Measurements from ENCODE around the gene DACH1. TPM values are rescaled to one million over a fixed set of nuclear protein-coding genes. Genes with fewer than 3 reads are reported as not detected.

DACH1 gene
- polyA plus RNA-seq, 3 donors, result 0.03 to 0.69 (median 0.26) TPM

DNA sequence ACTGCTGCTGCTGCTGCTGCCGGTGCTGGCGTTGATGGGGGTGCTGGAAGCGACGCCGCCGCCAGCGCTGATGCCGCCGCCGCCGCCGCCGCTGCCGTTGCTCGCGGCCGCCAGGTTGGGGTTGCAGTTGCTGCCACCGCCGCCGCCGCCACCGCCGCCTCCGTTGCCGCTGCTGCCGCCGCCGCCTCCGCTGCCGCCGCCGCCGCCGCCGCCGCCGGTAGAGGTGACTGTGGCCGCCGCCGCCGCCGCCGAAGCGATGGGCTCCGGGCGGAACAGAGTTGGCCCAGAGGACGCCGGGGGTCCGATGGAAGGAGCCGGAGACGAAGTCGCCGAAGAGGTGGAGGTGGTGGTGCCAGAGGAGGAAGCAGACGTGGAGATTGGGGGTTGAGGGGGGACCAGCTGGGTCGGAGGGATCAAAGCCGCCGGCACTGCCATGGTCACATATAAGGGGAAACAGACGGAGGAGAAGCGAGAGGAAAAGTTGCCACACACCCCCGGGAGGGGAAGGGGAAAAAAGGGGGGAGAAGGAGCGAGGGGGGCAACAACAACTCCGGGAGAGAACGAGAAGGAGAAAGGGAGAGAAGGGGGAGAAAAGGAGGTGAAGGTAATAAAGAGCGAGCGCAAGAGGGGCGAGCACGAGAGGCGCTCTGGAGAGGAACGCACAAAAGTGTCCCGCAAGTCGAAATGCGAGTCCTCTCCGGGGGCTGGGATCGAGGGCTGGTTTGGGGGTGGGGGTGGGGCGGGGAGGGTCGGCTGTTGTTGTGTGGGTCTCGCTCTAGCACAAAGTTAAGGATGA, 471 bp downstream of the DACH1 start:
- Mint-ChIP-seq H3K4me3 (peak overlapping the region; percentile 100), H3K27me3 (ENCODE audit: low read depth in 3 of 3) (peaks cover 12 to 23% (median 23%) of the 10 kb centered on the region in 3 donors), H3K27ac (peak overlapping the region; percentile 65 to 92 (median 85)), H3K9me3 (peaks cover 0 to 2% (median 0%) of the 10 kb centered on the region in 7 donors), H3K36me3 (peaks cover 0 to 2% of the 10 kb centered on the region in 2 donors), H3K4me1 (peaks cover 42% of the 10 kb centered on the region)
- H4K20me1 ChIP-seq (ENCODE audit: insufficient read depth, low read length), result no peaks in the 10 kb centered on the region
- WGBS (ENCODE audit: insufficient coverage), result under 1% methylated on average over 70 of the region's 77 CpGs
- intact Hi-C loops (cut with micrococcal nuclease), result loop anchor here in 1 of 2 donors (10.0 kb wide), 1 partner anchor 572 kb away; no protein-coding TSS in a partner anchor
- H2AFZ ChIP-seq (ENCODE audit: insufficient read depth, low read depth, low read length, poor library complexity, severe bottlenecking), result peak overlapping the region; percentile 96
- no peaks in the 10 kb centered on the region for H3K36me3 ChIP-seq (replicated peaks in 1 of 2; ENCODE audit: control insufficient read depth in 1 of 2, insufficient read depth in 2 of 2, low read length in 2 of 2)
- peak overlapping the region; percentile 65 for H3K9ac ChIP-seq (ENCODE audit: insufficient read depth, low read length, poor library complexity, severe bottlenecking)
- H3K4me1 ChIP-seq (ENCODE audit: control insufficient read depth in 1 of 2, insufficient read depth in 2 of 2, low read length in 2 of 2), result peaks cover 8 to 23% of the 10 kb centered on the region in 2 donors
- H3K9me3 ChIP-seq (replicated peaks in 1 of 2; ENCODE audit: control insufficient read depth in 1 of 2, insufficient read depth in 1 of 2, low read length in 2 of 2), result no peaks in the 10 kb centered on the region
- peak; percentile 18 to 31 (median 22) for DNase-seq
- peaks cover 46% of the 10 kb centered on the region for H3K79me2 ChIP-seq (ENCODE audit: insufficient read depth, low read length)
- no peak for TF ChIP-seq CTCF (IDR thresholded peaks at IDR 0.05)
- H3K27ac ChIP-seq (ENCODE audit: low read depth in 1 of 2, low read length in 2 of 2), result peak overlapping the region in 1 of 2 donors; percentile 69
- peaks cover 6 to 23% of the 10 kb centered on the region in 2 donors for H3K27me3 ChIP-seq (ENCODE audit: control insufficient read depth in 2 of 2, insufficient read depth in 2 of 2, low read length in 2 of 2)
- H3K4me2 ChIP-seq (replicated peaks; ENCODE audit: extremely low read depth, low read length, poor library complexity, severe bottlenecking), result peak overlapping the region; percentile 91
- H3K4me3 ChIP-seq (replicated peaks in 1 of 3; ENCODE audit: low read depth in 2 of 3, low read length in 3 of 3), result peak overlapping the region; percentile 81 to 96 (median 95)

GRCh38 chr13:71865874-71866334, 1.1 kb downstream of the DACH1 start:
- Mint-ChIP-seq H3K4me1 (peaks cover 44% of the 10 kb centered on the region), H3K9me3 (peaks cover 0 to 2% (median 0%) of the 10 kb centered on the region in 7 donors), H3K4me3 (peak overlapping the region; percentile 100), H3K27me3 (ENCODE audit: low read depth in 3 of 3) (peaks cover 12 to 23% (median 23%) of the 10 kb centered on the region in 3 donors), H3K27ac (no peak overlapping the region), H3K36me3 (peaks cover 0 to 2% of the 10 kb centered on the region in 2 donors)
- peak in 1 of 3 donors; percentile 5 for DNase-seq
- H3K27me3 ChIP-seq (ENCODE audit: control insufficient read depth in 2 of 2, insufficient read depth in 2 of 2, low read length in 2 of 2), result peaks cover 6 to 23% of the 10 kb centered on the region in 2 donors
- whole genome bisulfite sequencing (ENCODE audit: insufficient coverage), result 0% methylated on average over 18 of the region's 21 CpGs
- peak overlapping the region; percentile 65 for H3K9ac ChIP-seq (ENCODE audit: insufficient read depth, low read length, poor library complexity, severe bottlenecking)
- peak overlapping the region; percentile 96 for H2AFZ ChIP-seq (ENCODE audit: insufficient read depth, low read depth, low read length, poor library complexity, severe bottlenecking)
- peaks cover 8 to 27% of the 10 kb centered on the region in 2 donors for H3K4me1 ChIP-seq (ENCODE audit: control insufficient read depth in 1 of 2, insufficient read depth in 2 of 2, low read length in 2 of 2)
- intact Hi-C loops (cut with micrococcal nuclease), result loop anchor here in 1 of 2 donors (10.0 kb wide), 1 partner anchor 571 kb away; no protein-coding TSS in a partner anchor
- peak overlapping the region; percentile 81 to 96 (median 95) for H3K4me3 ChIP-seq (replicated peaks in 1 of 3; ENCODE audit: low read depth in 2 of 3, low read length in 3 of 3)
- no peak for TF ChIP-seq CTCF (IDR thresholded peaks at IDR 0.05)
- H3K4me2 ChIP-seq (replicated peaks; ENCODE audit: extremely low read depth, low read length, poor library complexity, severe bottlenecking), result peak overlapping the region; percentile 91
- no peaks in the 10 kb centered on the region for H3K9me3 ChIP-seq (replicated peaks in 1 of 2; ENCODE audit: control insufficient read depth in 1 of 2, insufficient read depth in 1 of 2, low read length in 2 of 2)
- no peaks in the 10 kb centered on the region for H4K20me1 ChIP-seq (ENCODE audit: insufficient read depth, low read length)
- no peak overlapping the region for H3K27ac ChIP-seq (ENCODE audit: low read depth in 1 of 2, low read length in 2 of 2)
- peaks cover 52% of the 10 kb centered on the region for H3K79me2 ChIP-seq (ENCODE audit: insufficient read depth, low read length)
- H3K36me3 ChIP-seq (replicated peaks in 1 of 2; ENCODE audit: control insufficient read depth in 1 of 2, insufficient read depth in 2 of 2, low read length in 2 of 2), result no peaks in the 10 kb centered on the region

Data from CD14-positive monocyte (primary cell).